HepG2 (cell line): Measurements from ENCODE around the gene GPR4. TPM values are rescaled to one million over a fixed set of nuclear protein-coding genes. Genes with fewer than 3 reads are reported as not detected.

Experiments
- DR1 ChIP-seq: sonication (generic); formaldehyde crosslinking; IDR thresholded peaks from 2 replicates; pipeline ENCODE4 v1.8.0; 2021; ENCODE audit warnings: mild to moderate bottlenecking, missing genetic modification reagents, inconsistent platforms
- FOXP1 ChIP-seq, 2 experiments: fragments of 450-650 bp in 1 of 2; IDR thresholded peaks; 2 replicates each; pipeline ENCODE4 v1.6.1; 2017 to 2018; ENCODE audit warnings: antibody characterized with exemption in 1 of 2
- GABPB1 ChIP-seq: IDR thresholded peaks from 2 replicates; pipeline ENCODE4 v1.6.1; 2016; ENCODE audit warnings: mild to moderate bottlenecking, missing genetic modification reagents, moderate library complexity, missing compliant biosample characterization
- IRF9 ChIP-seq: sonication (generic); formaldehyde crosslinking; IDR thresholded peaks from 2 replicates; pipeline ENCODE4 v1.8.0; 2022; ENCODE audit warnings: missing genetic modification reagents, mild to moderate bottlenecking, borderline replicate concordance
- MAFK ChIP-seq, 2 experiments: IDR thresholded peaks in 1 of 2; conservative IDR thresholded peaks in 1 of 2; 2 replicates each; pipeline ENCODE4 v1.6.1; 2011; ENCODE audit warnings: improper control_type of control experiment in 2 of 2, low read length in 2 of 2
- MNT ChIP-seq: fragments of 450-650 bp; IDR thresholded peaks from 2 replicates; pipeline ENCODE4 v1.6.1; 2016
- RBAK ChIP-seq: sonication (generic); formaldehyde crosslinking; IDR thresholded peaks from 2 replicates; pipeline ENCODE4 v1.5.1; 2020; ENCODE audit warnings: mild to moderate bottlenecking, missing genetic modification reagents
- SALL1 ChIP-seq: sonication (generic); formaldehyde crosslinking; IDR thresholded peaks from 2 replicates; pipeline ENCODE4 v1.8.0; 2022; ENCODE audit warnings: mild to moderate bottlenecking, missing genetic modification reagents
- SIN3B ChIP-seq: fragments of 150-350 bp; IDR thresholded peaks from 2 replicates; pipeline ENCODE4 v1.6.1; 2014; ENCODE audit warnings: low read length
- ZSCAN21 ChIP-seq: sonication (generic); formaldehyde crosslinking; IDR thresholded peaks from 2 replicates; pipeline ENCODE4 v1.8.0; 2022; ENCODE audit warnings: mild to moderate bottlenecking, missing genetic modification reagents, moderate library complexity, borderline replicate concordance
- polyA plus RNA-seq, 8 experiments: library from polyadenylated mRNA; depleted of rRNA in 3 of 8; stranded (reverse) in 7 of 8; unstranded in 1 of 8; fragments of >200 nt; fragmentation: Illumina TruSeq in 4 of 8; extraction: Trizol in 4 of 8; gene quantifications; 2 replicates each; pipeline versions ENCODE4 v1.2.1 to v1.2.3, GENCODE V29; 2011 to 2016; ENCODE audit warnings: low read depth in 4 of 8, missing spikeins in 1 of 8, mixed read lengths in 1 of 8; ENCODE audit not compliant: insufficient read depth in 1 of 8
- total RNA-seq, 5 experiments: library from RNA; depleted of rRNA; stranded (reverse); fragments of >200 nt; fragmentation: Illumina TruSeq; extraction: Trizol; gene quantifications; 2 replicates each; pipeline ENCODE4 v1.2.3, GENCODE V29; 2016; ENCODE audit warnings: low read depth in 1 of 5
- TF ChIP-seq, protein P1 (sequence below): sonication (generic); formaldehyde crosslinking; IDR thresholded peaks from 2 replicates; pipeline ENCODE4 v1.4.0; 2020; ENCODE audit warnings: mild to moderate bottlenecking, missing genetic modification reagents
- TF ChIP-seq, protein P2 (sequence below): sonication (generic); formaldehyde crosslinking; IDR thresholded peaks from 2 replicates; pipeline ENCODE4 v1.5.1; 2020; ENCODE audit warnings: missing genetic modification reagents, mild to moderate bottlenecking, borderline replicate concordance

Gene GPR4
- total and polyA plus RNA-seq, 2 of the 13 experiments (the other 11 are each of a cell fraction or from before 2014, with no cell fraction given) = 0.15 TPM; not detected in 1

- TF ChIP-seq IRF9 (CRISPR knock-in tag) (peak; percentile 86; the same call in 1 of the 2 replicates), MNT (peak; percentile 60), MAFK (conservative IDR thresholded peaks at IDR 0.05 in 1 of 2, IDR thresholded peaks at IDR 0.05 in 1 of 2; ENCODE audit: low read length in 2 of 2) (peak; percentile 43 to 86; a peak in 3 of 4 replicates), FOXP1 (IDR thresholded peaks at IDR 0.05) (no peak), FOXP1 (CRISPR knock-in tag; IDR thresholded peaks at IDR 0.05) (0 out of 2 replicates have a peak, but pooled peaks have one; percentile 16), DR1 (CRISPR knock-in tag) (peak; percentile 62; the same call in 1 of the 2 replicates), ZSCAN21 (CRISPR knock-in tag) (peak; percentile 72; the same call in 1 of the 2 replicates), RBAK (CRISPR knock-in tag) (no peak), SIN3B (no peak), GABPB1 (CRISPR knock-in tag) (peak; percentile 87), SALL1 (CRISPR knock-in tag) (peak; percentile 78)
- TF ChIP-seq, protein P1, sequence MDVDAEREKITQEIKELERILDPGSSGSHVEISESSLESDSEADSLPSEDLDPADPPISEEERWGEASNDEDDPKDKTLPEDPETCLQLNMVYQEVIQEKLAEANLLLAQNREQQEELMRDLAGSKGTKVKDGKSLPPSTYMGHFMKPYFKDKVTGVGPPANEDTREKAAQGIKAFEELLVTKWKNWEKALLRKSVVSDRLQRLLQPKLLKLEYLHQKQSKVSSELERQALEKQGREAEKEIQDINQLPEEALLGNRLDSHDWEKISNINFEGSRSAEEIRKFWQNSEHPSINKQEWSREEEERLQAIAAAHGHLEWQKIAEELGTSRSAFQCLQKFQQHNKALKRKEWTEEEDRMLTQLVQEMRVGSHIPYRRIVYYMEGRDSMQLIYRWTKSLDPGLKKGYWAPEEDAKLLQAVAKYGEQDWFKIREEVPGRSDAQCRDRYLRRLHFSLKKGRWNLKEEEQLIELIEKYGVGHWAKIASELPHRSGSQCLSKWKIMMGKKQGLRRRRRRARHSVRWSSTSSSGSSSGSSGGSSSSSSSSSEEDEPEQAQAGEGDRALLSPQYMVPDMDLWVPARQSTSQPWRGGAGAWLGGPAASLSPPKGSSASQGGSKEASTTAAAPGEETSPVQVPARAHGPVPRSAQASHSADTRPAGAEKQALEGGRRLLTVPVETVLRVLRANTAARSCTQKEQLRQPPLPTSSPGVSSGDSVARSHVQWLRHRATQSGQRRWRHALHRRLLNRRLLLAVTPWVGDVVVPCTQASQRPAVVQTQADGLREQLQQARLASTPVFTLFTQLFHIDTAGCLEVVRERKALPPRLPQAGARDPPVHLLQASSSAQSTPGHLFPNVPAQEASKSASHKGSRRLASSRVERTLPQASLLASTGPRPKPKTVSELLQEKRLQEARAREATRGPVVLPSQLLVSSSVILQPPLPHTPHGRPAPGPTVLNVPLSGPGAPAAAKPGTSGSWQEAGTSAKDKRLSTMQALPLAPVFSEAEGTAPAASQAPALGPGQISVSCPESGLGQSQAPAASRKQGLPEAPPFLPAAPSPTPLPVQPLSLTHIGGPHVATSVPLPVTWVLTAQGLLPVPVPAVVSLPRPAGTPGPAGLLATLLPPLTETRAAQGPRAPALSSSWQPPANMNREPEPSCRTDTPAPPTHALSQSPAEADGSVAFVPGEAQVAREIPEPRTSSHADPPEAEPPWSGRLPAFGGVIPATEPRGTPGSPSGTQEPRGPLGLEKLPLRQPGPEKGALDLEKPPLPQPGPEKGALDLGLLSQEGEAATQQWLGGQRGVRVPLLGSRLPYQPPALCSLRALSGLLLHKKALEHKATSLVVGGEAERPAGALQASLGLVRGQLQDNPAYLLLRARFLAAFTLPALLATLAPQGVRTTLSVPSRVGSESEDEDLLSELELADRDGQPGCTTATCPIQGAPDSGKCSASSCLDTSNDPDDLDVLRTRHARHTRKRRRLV = peak; percentile 80; the same call in 1 of the 2 replicates
- TF ChIP-seq, protein P2, sequence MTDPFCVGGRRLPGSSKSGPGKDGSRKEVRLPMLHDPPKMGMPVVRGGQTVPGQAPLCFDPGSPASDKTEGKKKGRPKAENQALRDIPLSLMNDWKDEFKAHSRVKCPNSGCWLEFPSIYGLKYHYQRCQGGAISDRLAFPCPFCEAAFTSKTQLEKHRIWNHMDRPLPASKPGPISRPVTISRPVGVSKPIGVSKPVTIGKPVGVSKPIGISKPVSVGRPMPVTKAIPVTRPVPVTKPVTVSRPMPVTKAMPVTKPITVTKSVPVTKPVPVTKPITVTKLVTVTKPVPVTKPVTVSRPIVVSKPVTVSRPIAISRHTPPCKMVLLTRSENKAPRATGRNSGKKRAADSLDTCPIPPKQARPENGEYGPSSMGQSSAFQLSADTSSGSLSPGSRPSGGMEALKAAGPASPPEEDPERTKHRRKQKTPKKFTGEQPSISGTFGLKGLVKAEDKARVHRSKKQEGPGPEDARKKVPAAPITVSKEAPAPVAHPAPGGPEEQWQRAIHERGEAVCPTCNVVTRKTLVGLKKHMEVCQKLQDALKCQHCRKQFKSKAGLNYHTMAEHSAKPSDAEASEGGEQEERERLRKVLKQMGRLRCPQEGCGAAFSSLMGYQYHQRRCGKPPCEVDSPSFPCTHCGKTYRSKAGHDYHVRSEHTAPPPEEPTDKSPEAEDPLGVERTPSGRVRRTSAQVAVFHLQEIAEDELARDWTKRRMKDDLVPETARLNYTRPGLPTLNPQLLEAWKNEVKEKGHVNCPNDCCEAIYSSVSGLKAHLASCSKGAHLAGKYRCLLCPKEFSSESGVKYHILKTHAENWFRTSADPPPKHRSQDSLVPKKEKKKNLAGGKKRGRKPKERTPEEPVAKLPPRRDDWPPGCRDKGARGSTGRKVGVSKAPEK (CRISPR knock-in tag) = no peak
Observed at GRCh38 chr19:45584332-45585157, 17.5 kb downstream of the GPR4 start, which contains the start of gene OPA3 (continued).
